Caco-2 (cell line): ENCODE measurements around the gene PHC2. TPM values are rescaled to one million over a fixed set of nuclear protein-coding genes. Genes with fewer than 3 reads are reported as not detected.

Source experiments
- BruUV-seq: library from RNA; stranded (reverse); fragments of 400-500 nt; replicated peaks from 2 replicates; lab custom pipeline; 2021; lab: Mats Ljungman, UMichigan
- CTCF ChIA-PET: fragments of 300-600 bp; sonication (Branson Sonifier 250); formaldehyde crosslinking; loops from one replicate; lab custom pipeline; 2022; ENCODE audit warnings: antibody characterized with exemption; lab: Charles Lee
- POLR2A ChIA-PET: fragments of 300-600 bp; sonication (Branson Sonifier 250); formaldehyde crosslinking; loops from one replicate; lab custom pipeline; 2022; ENCODE audit warnings: antibody characterized with exemption; lab: Charles Lee
- DNase-seq, 2 experiments: peaks; one replicate each; pipeline versions ENCODE4 v3.0.0 to v3.0.0-alpha.2; 2020 to 2022
- H3K27me3 ChIP-seq: replicated peaks from 2 replicates; pipeline ENCODE4 v1.6.0; 2011; ENCODE audit warnings: low read length; ENCODE audit not compliant: control insufficient read depth, insufficient read depth
- H3K36me3 ChIP-seq: 2 replicates; pipeline ENCODE4 v1.5.1; 2011; ENCODE audit warnings: low read length; ENCODE audit not compliant: control insufficient read depth, insufficient read depth
- H3K4me1 ChIP-seq: fragments of 250-450 bp; sonication (Bioruptor Pico); 2 replicates; pipeline ENCODE4 v1.5.1; 2020; ENCODE audit warnings: mild to moderate bottlenecking
- H3K4me3 ChIP-seq: 2 replicates; pipeline ENCODE4 v1.5.1; 2011; ENCODE audit warnings: low read depth, mild to moderate bottlenecking, control low read depth, low read length
- H3K9me3 ChIP-seq: fragments of 250-450 bp; sonication (Bioruptor Pico); 2 replicates; pipeline ENCODE4 v1.5.1; 2020; ENCODE audit warnings: mild to moderate bottlenecking, moderate library complexity
- H3K27ac Mint-ChIP-seq: one replicate; pipeline ENCODE4 v1.8.0; 2022; ENCODE audit warnings: mixed read lengths; ENCODE audit not compliant: unreplicated experiment
- H3K27me3 Mint-ChIP-seq: one replicate; pipeline ENCODE4 v1.8.0; 2022; ENCODE audit warnings: mixed read lengths; ENCODE audit not compliant: insufficient read depth, unreplicated experiment
- H3K36me3 Mint-ChIP-seq: one replicate; pipeline ENCODE4 v1.8.0; 2022; ENCODE audit warnings: mild to moderate bottlenecking, mixed read lengths; ENCODE audit not compliant: insufficient read depth, unreplicated experiment
- H3K4me1 Mint-ChIP-seq: one replicate; pipeline ENCODE4 v1.8.0; 2022; ENCODE audit warnings: low read depth, mixed read lengths; ENCODE audit not compliant: unreplicated experiment
- H3K4me3 Mint-ChIP-seq: one replicate; pipeline ENCODE4 v1.8.0; 2022; ENCODE audit warnings: mild to moderate bottlenecking, moderate library complexity, mixed read lengths; ENCODE audit not compliant: unreplicated experiment
- H3K9me3 Mint-ChIP-seq: one replicate; pipeline ENCODE4 v1.8.0; 2022; ENCODE audit warnings: mixed read lengths; ENCODE audit not compliant: unreplicated experiment
- intact Hi-C: fragments of 100-400 bp; cut with micrococcal nuclease; formaldehyde crosslinking; loops from one replicate; pipeline ENCODE4 v1.10.0; 2022; ENCODE audit not compliant: unreplicated experiment
- total RNA-seq: library from RNA; stranded (reverse); gene quantifications from 2 replicates; pipeline ENCODE4 v1.2.3, GENCODE V29; 2022
- TF ChIP-seq, protein P1 (sequence below), 2 experiments: fragments of 200-600 bp in 1 of 2; IDR thresholded peaks; 1 replicate in 1 of 2; 2 replicates in 1 of 2; pipeline versions ENCODE4 v1.5.1 to v1.8.0; 2011 to 2022; ENCODE audit warnings: antibody characterized with exemption in 1 of 2, control low read depth in 1 of 2, inconsistent platforms in 1 of 2, low read depth in 1 of 2, low read length in 1 of 2, mild to moderate bottlenecking in 1 of 2, moderate library complexity in 1 of 2; ENCODE audit not compliant: insufficient read depth in 1 of 2, severe bottlenecking in 1 of 2, unreplicated experiment in 1 of 2

PHC2 gene
- total RNA-seq, 1 experiment from 2014 or later, result 35.2 TPM

DNA sequence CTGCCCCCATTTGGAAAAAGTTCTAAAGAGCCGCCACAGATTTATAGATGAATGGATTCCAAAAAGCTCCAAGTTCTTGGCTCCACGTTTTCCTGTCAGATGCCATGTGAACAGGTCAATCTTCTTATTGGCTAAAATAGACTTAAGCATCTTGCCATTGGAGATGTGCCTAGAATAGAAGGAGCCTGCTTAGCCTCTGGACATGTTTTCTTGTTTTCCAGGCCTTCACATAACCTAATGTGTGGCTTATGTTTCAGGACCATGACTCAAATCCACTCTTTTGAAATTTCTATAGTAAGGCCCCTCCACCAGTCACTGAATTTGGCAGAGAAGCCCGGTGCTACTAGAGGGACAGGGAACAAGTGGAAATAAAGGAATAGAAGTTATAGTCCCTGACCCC lies 31.5 kb downstream of the PHC2 start:
- Histone ChIP-seq H3K9me3 (no peaks in the 10 kb centered on the region), H3K4me1 (no peaks in the 10 kb centered on the region), H3K27me3 (no peaks in the 10 kb centered on the region), H3K4me3 (no peak overlapping the region), H3K36me3 (no peaks in the 10 kb centered on the region)
- BruUV-seq, result no TSS peak
- Mint-ChIP-seq H3K9me3 (no peaks in the 10 kb centered on the region), H3K36me3 (no peaks in the 10 kb centered on the region), H3K4me3 (no peak overlapping the region), H3K4me1 (no peaks in the 10 kb centered on the region), H3K27ac (no peak overlapping the region), H3K27me3 (no peaks in the 10 kb centered on the region)
- no peak for DNase-seq
- ChIA-PET POLR2A (no interaction called here), CTCF (no interaction called here)
- intact Hi-C loops, result no loop called here
- TF ChIP-seq, protein P1, sequence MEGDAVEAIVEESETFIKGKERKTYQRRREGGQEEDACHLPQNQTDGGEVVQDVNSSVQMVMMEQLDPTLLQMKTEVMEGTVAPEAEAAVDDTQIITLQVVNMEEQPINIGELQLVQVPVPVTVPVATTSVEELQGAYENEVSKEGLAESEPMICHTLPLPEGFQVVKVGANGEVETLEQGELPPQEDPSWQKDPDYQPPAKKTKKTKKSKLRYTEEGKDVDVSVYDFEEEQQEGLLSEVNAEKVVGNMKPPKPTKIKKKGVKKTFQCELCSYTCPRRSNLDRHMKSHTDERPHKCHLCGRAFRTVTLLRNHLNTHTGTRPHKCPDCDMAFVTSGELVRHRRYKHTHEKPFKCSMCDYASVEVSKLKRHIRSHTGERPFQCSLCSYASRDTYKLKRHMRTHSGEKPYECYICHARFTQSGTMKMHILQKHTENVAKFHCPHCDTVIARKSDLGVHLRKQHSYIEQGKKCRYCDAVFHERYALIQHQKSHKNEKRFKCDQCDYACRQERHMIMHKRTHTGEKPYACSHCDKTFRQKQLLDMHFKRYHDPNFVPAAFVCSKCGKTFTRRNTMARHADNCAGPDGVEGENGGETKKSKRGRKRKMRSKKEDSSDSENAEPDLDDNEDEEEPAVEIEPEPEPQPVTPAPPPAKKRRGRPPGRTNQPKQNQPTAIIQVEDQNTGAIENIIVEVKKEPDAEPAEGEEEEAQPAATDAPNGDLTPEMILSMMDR (IDR thresholded peaks at IDR 0.05; ENCODE audit: insufficient read depth in 1 of 2, low read depth in 1 of 2, low read length in 1 of 2, severe bottlenecking in 1 of 2, unreplicated experiment in 1 of 2), result no peak

DNA sequence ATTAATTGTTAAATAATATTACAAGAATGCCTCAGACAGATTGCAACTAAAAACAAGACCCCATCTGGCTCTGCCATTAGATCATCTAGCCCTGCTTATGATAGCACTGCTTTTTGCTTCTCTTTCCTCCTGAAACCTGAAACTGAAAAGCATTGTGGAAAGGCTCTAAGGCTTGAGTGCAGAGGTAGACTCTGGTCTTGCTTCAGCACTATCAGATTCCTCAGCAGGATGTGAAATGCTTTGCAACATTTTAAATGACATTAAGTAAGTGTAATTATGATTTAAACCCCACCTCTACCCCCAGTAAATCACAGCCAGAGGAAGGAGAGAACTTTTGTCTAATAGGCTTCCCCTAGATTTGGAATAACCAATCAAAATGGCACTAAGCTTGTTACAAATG lies 32.9 kb downstream of the PHC2 start:
- POLR2A ChIA-PET, result no interaction called here
- H3K36me3 ChIP-seq, result no peaks in the 10 kb centered on the region
- intact Hi-C loops, result no loop called here

DNA sequence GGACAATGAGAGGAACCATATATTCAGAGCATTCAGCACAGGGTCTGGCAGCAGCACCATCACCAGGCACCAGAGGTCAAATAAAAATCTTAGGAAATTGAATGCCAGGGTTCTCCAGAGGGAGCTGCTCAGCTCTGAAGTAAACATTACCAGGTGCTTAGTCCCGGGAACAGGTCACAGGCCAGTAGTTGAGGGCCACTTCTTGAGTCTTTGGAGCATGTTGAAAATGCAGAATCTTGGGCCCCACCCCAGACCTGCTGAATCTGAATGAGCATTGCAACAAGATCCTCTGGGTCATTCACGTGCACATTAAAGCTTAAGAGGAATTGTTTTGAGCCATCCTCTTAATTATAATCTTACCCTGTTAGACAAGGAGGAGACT lies 33.8 kb downstream of the PHC2 start:
- CTCF ChIA-PET, result no interaction called here
- POLR2A ChIA-PET, result interaction anchor here (0.6 kb wide), 1 partner anchor 215 kb away, joined by 7 read pairs; no protein-coding TSS in a partner anchor

More for the DNA sequence above, 32.9 kb downstream of the PHC2 start:
- TF ChIP-seq, protein P1 (IDR thresholded peaks at IDR 0.05; ENCODE audit: insufficient read depth in 1 of 2, low read depth in 1 of 2, low read length in 1 of 2, severe bottlenecking in 1 of 2, unreplicated experiment in 1 of 2), result no peak
- Histone ChIP-seq H3K27me3 (no peaks in the 10 kb centered on the region), H3K4me1 (no peaks in the 10 kb centered on the region), H3K9me3 (no peaks in the 10 kb centered on the region), H3K4me3 (no peak overlapping the region)
- no peak for DNase-seq
- H3K36me3 Mint-ChIP-seq, result no peaks in the 10 kb centered on the region
- H3K27ac Mint-ChIP-seq, result no peak overlapping the region
- CTCF ChIA-PET, result no interaction called here
- no peaks in the 10 kb centered on the region for H3K4me1 Mint-ChIP-seq
- H3K9me3 Mint-ChIP-seq, result no peaks in the 10 kb centered on the region
- H3K4me3 Mint-ChIP-seq, result no peak overlapping the region
- no peaks in the 10 kb centered on the region for H3K27me3 Mint-ChIP-seq
- no TSS peak for BruUV-seq

More for the DNA sequence above, 33.8 kb downstream of the PHC2 start:
- DNase-seq, result no peak
- Histone ChIP-seq H3K9me3 (no peaks in the 10 kb centered on the region), H3K4me3 (no peak overlapping the region), H3K4me1 (no peaks in the 10 kb centered on the region), H3K27me3 (no peaks in the 10 kb centered on the region), H3K36me3 (no peaks in the 10 kb centered on the region)
- intact Hi-C loops, result no loop called here
- TF ChIP-seq, protein P1 (IDR thresholded peaks at IDR 0.05; ENCODE audit: insufficient read depth in 1 of 2, low read depth in 1 of 2, low read length in 1 of 2, severe bottlenecking in 1 of 2, unreplicated experiment in 1 of 2), result no peak
- Mint-ChIP-seq H3K4me1 (no peaks in the 10 kb centered on the region), H3K27me3 (no peaks in the 10 kb centered on the region), H3K36me3 (no peaks in the 10 kb centered on the region), H3K27ac (no peak overlapping the region), H3K4me3 (no peak overlapping the region), H3K9me3 (no peaks in the 10 kb centered on the region)
- BruUV-seq, result no TSS peak
